ENCODE measurements around the gene LPAR3.

Gene LPAR3

GRCh38 chr1:84890566-84890965, 2.4 kb downstream of the LPAR3 start:
- H3K27ac ChIP-seq (ENCODE audit: low read length), result no peak overlapping the region
- H2AFZ ChIP-seq (ENCODE audit: low read length), result no peak overlapping the region
- no peak overlapping the region for H3K9ac ChIP-seq (ENCODE audit: low read length)
- no peak for TF ChIP-seq EZH2 (optimal IDR thresholded peaks at IDR 0.05; ENCODE audit: low read depth, low read length)
- TF ChIP-seq CTCF (IDR thresholded peaks at IDR 0.05; ENCODE audit: low read length), result no peak
- no peak for TF ChIP-seq EZH2phosphoT487 (IDR thresholded peaks at IDR 0.05; ENCODE audit: low read length)
- H3K27me3 ChIP-seq (replicated peaks; ENCODE audit: insufficient read depth, low read length), result no peaks in the 10 kb centered on the region
- DNase-seq, result no peak
- H3K9me3 ChIP-seq (replicated peaks; ENCODE audit: insufficient read depth, low read length), result no peaks in the 10 kb centered on the region
- H3K9me2 ChIP-seq (replicated peaks; ENCODE audit: insufficient read depth, low read length), result no peaks in the 10 kb centered on the region
- H4K20me1 ChIP-seq (ENCODE audit: insufficient read depth, low read length), result no peaks in the 10 kb centered on the region
- no peaks in the 10 kb centered on the region for H3F3A ChIP-seq (ENCODE audit: insufficient read depth, low read length)
- no peaks in the 10 kb centered on the region for H3K79me2 ChIP-seq (ENCODE audit: low read length)
- no peak overlapping the region for H3K4me3 ChIP-seq (ENCODE audit: low read length)
- no peaks in the 10 kb centered on the region for H3K36me3 ChIP-seq (replicated peaks; ENCODE audit: insufficient read depth, low read length)
- H3K4me1 ChIP-seq (ENCODE audit: low read length), result no peaks in the 10 kb centered on the region
- H3K4me2 ChIP-seq (ENCODE audit: low read depth, low read length), result no peak overlapping the region

- Histone ChIP-seq H3K36me3 (replicated peaks; ENCODE audit: insufficient read depth, low read length) (no peaks in the 10 kb centered on the region), H3K27ac (ENCODE audit: low read length) (no peak overlapping the region), H3K27me3 (replicated peaks; ENCODE audit: insufficient read depth, low read length) (no peaks in the 10 kb centered on the region), H2AFZ (ENCODE audit: low read length) (no peak overlapping the region), H3F3A (ENCODE audit: insufficient read depth, low read length) (no peaks in the 10 kb centered on the region), H3K79me2 (ENCODE audit: low read length) (no peaks in the 10 kb centered on the region), H3K9ac (ENCODE audit: low read length) (no peak overlapping the region), H3K4me2 (ENCODE audit: low read depth, low read length) (no peak overlapping the region), H3K9me3 (replicated peaks; ENCODE audit: insufficient read depth, low read length) (no peaks in the 10 kb centered on the region), H3K4me3 (ENCODE audit: low read length) (no peak overlapping the region), H4K20me1 (ENCODE audit: insufficient read depth, low read length) (no peaks in the 10 kb centered on the region), H3K9me2 (replicated peaks; ENCODE audit: insufficient read depth, low read length) (no peaks in the 10 kb centered on the region), H3K4me1 (ENCODE audit: low read length) (no peaks in the 10 kb centered on the region)
- no peak for DNase-seq
- TF ChIP-seq EZH2 (optimal IDR thresholded peaks at IDR 0.05; ENCODE audit: low read depth, low read length) (no peak), CTCF (IDR thresholded peaks at IDR 0.05; ENCODE audit: low read length) (no peak), EZH2phosphoT487 (IDR thresholded peaks at IDR 0.05; ENCODE audit: low read length) (no peak)
These were observed 3.6 kb downstream of the LPAR3 start for GRCh38 chr1:84889437-84889836.

- Histone ChIP-seq H2AFZ (ENCODE audit: low read length) (no peak overlapping the region), H3K4me2 (ENCODE audit: low read depth, low read length) (no peak overlapping the region), H3K27ac (ENCODE audit: low read length) (no peak overlapping the region), H3K9me2 (replicated peaks; ENCODE audit: insufficient read depth, low read length) (no peaks in the 10 kb centered on the region), H3K9me3 (replicated peaks; ENCODE audit: insufficient read depth, low read length) (no peaks in the 10 kb centered on the region), H3K27me3 (replicated peaks; ENCODE audit: insufficient read depth, low read length) (no peaks in the 10 kb centered on the region), H3K4me3 (ENCODE audit: low read length) (no peak overlapping the region), H3F3A (ENCODE audit: insufficient read depth, low read length) (no peaks in the 10 kb centered on the region), H3K36me3 (replicated peaks; ENCODE audit: insufficient read depth, low read length) (no peaks in the 10 kb centered on the region), H3K9ac (ENCODE audit: low read length) (no peak overlapping the region), H4K20me1 (ENCODE audit: insufficient read depth, low read length) (no peaks in the 10 kb centered on the region), H3K79me2 (ENCODE audit: low read length) (no peaks in the 10 kb centered on the region), H3K4me1 (ENCODE audit: low read length) (no peaks in the 10 kb centered on the region)
- no peak for DNase-seq
- no peak for TF ChIP-seq CTCF (IDR thresholded peaks at IDR 0.05; ENCODE audit: low read length)
- no peak for TF ChIP-seq EZH2 (optimal IDR thresholded peaks at IDR 0.05; ENCODE audit: low read depth, low read length)
- TF ChIP-seq EZH2phosphoT487 (IDR thresholded peaks at IDR 0.05; ENCODE audit: low read length), result no peak
These were observed 4.3 kb downstream of the LPAR3 start for GRCh38 chr1:84888753-84889152.

Measured in MM.1S (cell line).